IMR-90 (cell line): ENCODE results near the gene PSRC1. TPM values are rescaled to one million over a fixed set of nuclear protein-coding genes. Genes with fewer than 3 reads are reported as not detected.

ENCODE experiments used
- ATAC-seq: fragments of 200-7000 bp; cut with Tn5 transposase; 2 replicates; pipeline ENCODE4 v1.9.1; 2020; ENCODE audit warnings: low read depth, mild to moderate bottlenecking, moderate library complexity
- BruUV-seq: library from RNA; stranded (reverse); fragments of 400-500 nt; replicated peaks from 2 replicates; lab custom pipeline; 2021; lab: Mats Ljungman, UMichigan
- CTCF ChIA-PET: fragments of 300-600 bp; formaldehyde crosslinking; extraction: SDS; loops from one replicate; lab custom pipeline; 2021; ENCODE audit warnings: antibody characterized with exemption; lab: Yijun Ruan, JAX
- POLR2A ChIA-PET: fragments of 300-600 bp; sonication (Branson Sonifier 250); formaldehyde crosslinking; loops from one replicate; lab custom pipeline; 2022; ENCODE audit warnings: antibody characterized with exemption; ENCODE audit not compliant: unreplicated experiment; lab: Charles Lee
- DNase-seq: peaks from one replicate; pipeline ENCODE4 v3.0.0; 2013
- H2AFZ ChIP-seq: replicated peaks from 2 replicates; pipeline ENCODE3; 2013; ENCODE audit warnings: low read length, mild to moderate bottlenecking; ENCODE audit not compliant: poor library complexity
- H2AK5ac ChIP-seq: 2 replicates; pipeline ENCODE4 v1.6.1; 2013; ENCODE audit warnings: low read depth, low read length, inconsistent platforms
- H2AK9ac ChIP-seq: replicated peaks from 2 replicates; pipeline ENCODE3; 2013; ENCODE audit warnings: mild to moderate bottlenecking, low read depth, low read length, moderate library complexity; ENCODE audit not compliant: poor library complexity
- H2BK120ac ChIP-seq: 2 replicates; pipeline ENCODE4 v1.6.1; 2013; ENCODE audit warnings: low read depth, low read length, inconsistent platforms
- H2BK15ac ChIP-seq: 3 replicates; pipeline ENCODE4 v1.6.1; 2013; ENCODE audit warnings: low read depth, low read length, inconsistent platforms
- H2BK20ac ChIP-seq: 2 replicates; pipeline ENCODE4 v1.6.1; 2013; ENCODE audit warnings: low read depth, mild to moderate bottlenecking, inconsistent platforms, low read length, moderate library complexity
- H2BK5ac ChIP-seq: 2 replicates; pipeline ENCODE4 v1.6.1; 2013; ENCODE audit warnings: mild to moderate bottlenecking, low read depth, low read length, inconsistent platforms; ENCODE audit not compliant: poor library complexity, severe bottlenecking
- H3K14ac ChIP-seq: replicated peaks from 2 replicates; pipeline ENCODE4 v1.6.1; 2013; ENCODE audit warnings: low read depth, low read length, inconsistent platforms
- H3K18ac ChIP-seq: 2 replicates; pipeline ENCODE4 v1.6.1; 2013; ENCODE audit warnings: low read depth, low read length, control low read depth
- H3K23ac ChIP-seq: 2 replicates; pipeline ENCODE4 v1.6.1; 2013; ENCODE audit warnings: low read depth, low read length, inconsistent platforms
- H3K27ac ChIP-seq: 2 replicates; pipeline ENCODE4 v1.5.1; 2013; ENCODE audit warnings: mild to moderate bottlenecking, control low read depth, low read length; ENCODE audit not compliant: insufficient read depth
- H3K27me3 ChIP-seq: 2 replicates; pipeline ENCODE4 v1.6.1; 2013; ENCODE audit warnings: low read length; ENCODE audit not compliant: control insufficient read depth, insufficient read depth
- H3K36me3 ChIP-seq: 2 replicates; pipeline ENCODE4 v1.6.1; 2013; ENCODE audit warnings: low read length, mixed read lengths; ENCODE audit not compliant: control insufficient read depth, insufficient read depth
- H3K4ac ChIP-seq: 2 replicates; pipeline ENCODE4 v1.6.1; 2013; ENCODE audit warnings: low read depth, low read length, inconsistent platforms
- H3K4me1 ChIP-seq: 2 replicates; pipeline ENCODE4 v1.6.1; 2013; ENCODE audit warnings: low read length, mixed read lengths; ENCODE audit not compliant: control insufficient read depth, insufficient read depth
- H3K4me2 ChIP-seq: 2 replicates; pipeline ENCODE4 v1.6.1; 2013; ENCODE audit warnings: low read depth, mild to moderate bottlenecking, control low read depth, low read length, moderate library complexity
- H3K4me3 ChIP-seq: 2 replicates; pipeline ENCODE4 v1.5.1; 2013; ENCODE audit warnings: low read depth, mild to moderate bottlenecking, control low read depth, low read length, moderate library complexity; ENCODE audit not compliant: insufficient read depth
- H3K56ac ChIP-seq: 2 replicates; pipeline ENCODE4 v1.6.1; 2013; ENCODE audit warnings: low read length, inconsistent platforms; ENCODE audit not compliant: insufficient read depth; ENCODE audit errors: extremely low read depth
- H3K79me1 ChIP-seq, 2 experiments: 2 replicates each; pipeline ENCODE4 v1.6.1; 2013; ENCODE audit warnings: low read length in 2 of 2, inconsistent platforms in 1 of 2, low read depth in 1 of 2
- H3K9ac ChIP-seq: 2 replicates; pipeline ENCODE4 v1.6.1; 2013; ENCODE audit warnings: low read depth, low read length, control low read depth
- H3K9me1 ChIP-seq: 2 replicates; pipeline ENCODE4 v1.6.1; 2013; ENCODE audit warnings: low read length, inconsistent platforms; ENCODE audit not compliant: insufficient read depth
- H3K9me3 ChIP-seq: 2 replicates; pipeline ENCODE4 v1.6.1; 2013; ENCODE audit warnings: low read length; ENCODE audit not compliant: control insufficient read depth, insufficient read depth
- H4K20me1 ChIP-seq: 2 replicates; pipeline ENCODE4 v1.6.1; 2013; ENCODE audit warnings: low read length, inconsistent platforms; ENCODE audit not compliant: insufficient read depth
- H4K5ac ChIP-seq: 2 replicates; pipeline ENCODE4 v1.6.1; 2013; ENCODE audit warnings: mild to moderate bottlenecking, low read depth, low read length, control low read depth
- H4K8ac ChIP-seq, 2 experiments: 2 replicates each; pipeline ENCODE4 v1.6.1; 2013; ENCODE audit warnings: low read depth in 2 of 2, low read length in 2 of 2, control low read depth in 1 of 2, inconsistent platforms in 1 of 2
- H4K91ac ChIP-seq: 2 replicates; pipeline ENCODE4 v1.6.1; 2013; ENCODE audit warnings: low read depth, low read length, inconsistent platforms; ENCODE audit not compliant: insufficient read depth
- BHLHE40 ChIP-seq: fragments of 150-350 bp; IDR thresholded peaks from 2 replicates; pipeline ENCODE4 v1.6.1; 2016; ENCODE audit warnings: mild to moderate bottlenecking, low read depth, low read length
- CEBPB ChIP-seq: IDR thresholded peaks from 2 replicates; pipeline ENCODE4 v1.6.1; 2012; ENCODE audit warnings: low read depth, low read length, improper control_type of control experiment
- CHD1 ChIP-seq: IDR thresholded peaks from 2 replicates; pipeline ENCODE4 v1.6.1; 2012; ENCODE audit warnings: low read depth, low read length, improper control_type of control experiment
- FOS ChIP-seq: fragments of 150-350 bp; IDR thresholded peaks from 2 replicates; pipeline ENCODE4 v1.6.1; 2016; ENCODE audit warnings: low read depth, low read length
- MAFK ChIP-seq: IDR thresholded peaks from 2 replicates; pipeline ENCODE4 v1.6.1; 2012; ENCODE audit warnings: low read depth, low read length, improper control_type of control experiment
- MAZ ChIP-seq: IDR thresholded peaks from 2 replicates; pipeline ENCODE4 v1.6.1; 2012; ENCODE audit warnings: low read depth, mild to moderate bottlenecking, low read length, improper control_type of control experiment, moderate library complexity, borderline replicate concordance
- MXI1 ChIP-seq: IDR thresholded peaks from 2 replicates; pipeline ENCODE4 v1.6.1; 2012; ENCODE audit warnings: low read depth, mild to moderate bottlenecking, low read length, moderate library complexity, borderline replicate concordance
- NFE2L2 ChIP-seq: fragments of 150-350 bp; IDR thresholded peaks from 2 replicates; pipeline ENCODE4 v1.6.1; 2016; ENCODE audit warnings: low read depth, mild to moderate bottlenecking, low read length
- POLR2A ChIP-seq: IDR thresholded peaks from 2 replicates; pipeline ENCODE4 v1.6.1; 2012; ENCODE audit warnings: mild to moderate bottlenecking, low read depth, low read length
- RAD21 ChIP-seq: IDR thresholded peaks from 2 replicates; pipeline ENCODE4 v1.6.1; 2012; ENCODE audit warnings: low read length, improper control_type of control experiment
- RCOR1 ChIP-seq: IDR thresholded peaks from 2 replicates; pipeline ENCODE4 v1.6.1; 2012; ENCODE audit warnings: mild to moderate bottlenecking, low read length, improper control_type of control experiment; ENCODE audit not compliant: insufficient replicate concordance
- RFX5 ChIP-seq: IDR thresholded peaks from 2 replicates; pipeline ENCODE4 v1.8.0; 2012; ENCODE audit warnings: low read depth, mild to moderate bottlenecking, low read length, moderate library complexity
- SMC3 ChIP-seq: fragments of 150-350 bp; IDR thresholded peaks from 2 replicates; pipeline ENCODE4 v1.6.1; 2016; ENCODE audit warnings: low read depth, mild to moderate bottlenecking, antibody characterized with exemption, low read length, moderate library complexity
- WGBS, 2 experiments: methylation state at CpG; one replicate each; pipeline versions ENCODE4 v1.1.5 to v1.1.7; 2013; ENCODE audit warnings: missing lambda C conversion rate in 2 of 2; ENCODE audit not compliant: insufficient read length in 1 of 2; ENCODE audit errors: extremely low coverage in 2 of 2; 5-methylcytosine and 5-hydroxymethylcytosine counted together
- dilution Hi-C: fragments of 300-500 bp; cut with HindIII; formaldehyde crosslinking; loops from one replicate; pipeline ENCODE4 v1.14.3; 2018; ENCODE audit warnings: low sequenced_read_pairs; ENCODE audit not compliant: unreplicated experiment
- in situ Hi-C: fragments of 300-500 bp; cut with MboI; formaldehyde crosslinking; loops from 3 replicates; pipeline ENCODE4 v1.14.3; 2019; ENCODE audit warnings: low sequenced_read_pairs, inconsistent platforms, mixed read lengths
- intact Hi-C: fragments of 100-400 bp; cut with micrococcal nuclease; formaldehyde crosslinking; loops from 2 replicates; pipeline ENCODE4 v1.10.0; 2022
- polyA plus RNA-seq, 3 experiments: library from polyadenylated mRNA; depleted of rRNA; stranded (reverse); fragments of >200 nt; gene quantifications; 2 replicates each; pipeline ENCODE4 v1.2.3, GENCODE V29; 2012; ENCODE audit warnings: low replicate concordance in 1 of 3
- total RNA-seq: library from RNA; depleted of rRNA; stranded (reverse); fragments of >200 nt; gene quantifications from 2 replicates; pipeline ENCODE4 v1.2.3, GENCODE V29; 2012
- TF ChIP-seq, protein P1 (sequence below): fragments of 150-350 bp; IDR thresholded peaks from 2 replicates; pipeline ENCODE4 v1.6.1; 2017; ENCODE audit warnings: mild to moderate bottlenecking, antibody characterized with exemption, low read length, low read depth
- TF ChIP-seq, protein P2 (sequence below): fragments of 150-350 bp; IDR thresholded peaks from 2 replicates; pipeline ENCODE4 v1.6.1; 2016; ENCODE audit warnings: low read depth, mild to moderate bottlenecking, low read length, moderate library complexity, borderline replicate concordance

Gene PSRC1
- total and polyA plus RNA-seq, 2 of the 4 experiments (the other 2 are of a cell fraction), result 34.6 to 40.3 TPM

- BruUV-seq, result no TSS peak
- H2BK15ac ChIP-seq, result peak overlapping the region; percentile 93; the same call in 2 of the 3 replicates
- peak overlapping the region; percentile 93 for H3K27ac ChIP-seq
- dilution Hi-C loops (no loop called here), in situ Hi-C loops (no loop called here), intact Hi-C loops (loop anchor here (1.0 to 10.0 kb wide), 4 partner anchors 15 to 341 kb away; no protein-coding TSS in a partner anchor)
- peak overlapping the region; percentile 91 for H4K5ac ChIP-seq
- peak overlapping the region; percentile 85 for H2BK5ac ChIP-seq
- ATAC-seq (no peak), DNase-seq (no peak)
- H4K8ac ChIP-seq, result peak overlapping the region; percentile 97 to 100
- peaks cover 15 to 39% of the 10 kb centered on the region in 2 experiments for H3K79me1 ChIP-seq
- H2AFZ ChIP-seq, result peak overlapping the region; percentile 95
- peak overlapping the region; percentile 88 for H3K4me2 ChIP-seq
- 0 out of 2 replicates have a peak, but pooled peaks cover 4% of the 10 kb centered on the region for H3K9me1 ChIP-seq
- peak overlapping the region; percentile 76 for H4K91ac ChIP-seq
- peak overlapping the region; percentile 89 for H3K9ac ChIP-seq
- peak overlapping the region; percentile 92 for H3K56ac ChIP-seq
- POLR2A ChIA-PET, result interaction anchor here (0.8 kb wide), 1 partner anchor 109 kb away, joined by 4 read pairs; no protein-coding TSS in a partner anchor
- peak overlapping the region; percentile 63 for H3K4me3 ChIP-seq
- peak overlapping the region; percentile 71 for H2BK120ac ChIP-seq
- peak overlapping the region; percentile 91 for H2AK9ac ChIP-seq
- H3K27me3 ChIP-seq, result no peaks in the 10 kb centered on the region
- H3K4me1 ChIP-seq, result peaks cover 5% of the 10 kb centered on the region
- H4K20me1 ChIP-seq, result no peaks in the 10 kb centered on the region
- H3K18ac ChIP-seq, result peak overlapping the region; percentile 67
- WGBS, 2 experiments, result 93% methylated on average over 3 of the region's 17 CpGs; no CpG with 5 or more reads in 1 of the 2 experiments
- H3K36me3 ChIP-seq, result peaks cover 6% of the 10 kb centered on the region
- peak overlapping the region; percentile 78 for H2AK5ac ChIP-seq
- CTCF ChIA-PET, result interaction anchor here (1.2 kb wide), 1 partner anchor 110 kb away, joined by 4 read pairs; no protein-coding TSS in a partner anchor
- H3K9me3 ChIP-seq, result no peaks in the 10 kb centered on the region
- H3K14ac ChIP-seq, result peak overlapping the region; percentile 79
- peak overlapping the region; percentile 85 for H3K4ac ChIP-seq
- peak overlapping the region; percentile 78 for H3K23ac ChIP-seq
- H2BK20ac ChIP-seq, result peak overlapping the region; percentile 5
- TF ChIP-seq CHD1, result no peak
- no peak for TF ChIP-seq CEBPB
- no peak for TF ChIP-seq RCOR1
- TF ChIP-seq NFE2L2, result no peak
- no peak for TF ChIP-seq POLR2A
- no peak for TF ChIP-seq BHLHE40
- no peak for TF ChIP-seq RAD21
- TF ChIP-seq, protein P1, sequence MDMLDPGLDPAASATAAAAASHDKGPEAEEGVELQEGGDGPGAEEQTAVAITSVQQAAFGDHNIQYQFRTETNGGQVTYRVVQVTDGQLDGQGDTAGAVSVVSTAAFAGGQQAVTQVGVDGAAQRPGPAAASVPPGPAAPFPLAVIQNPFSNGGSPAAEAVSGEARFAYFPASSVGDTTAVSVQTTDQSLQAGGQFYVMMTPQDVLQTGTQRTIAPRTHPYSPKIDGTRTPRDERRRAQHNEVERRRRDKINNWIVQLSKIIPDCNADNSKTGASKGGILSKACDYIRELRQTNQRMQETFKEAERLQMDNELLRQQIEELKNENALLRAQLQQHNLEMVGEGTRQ, result no peak
- TF ChIP-seq MAFK, result no peak
- no peak for TF ChIP-seq RFX5
- TF ChIP-seq FOS, result no peak
- TF ChIP-seq SMC3, result no peak
- TF ChIP-seq, protein P2, sequence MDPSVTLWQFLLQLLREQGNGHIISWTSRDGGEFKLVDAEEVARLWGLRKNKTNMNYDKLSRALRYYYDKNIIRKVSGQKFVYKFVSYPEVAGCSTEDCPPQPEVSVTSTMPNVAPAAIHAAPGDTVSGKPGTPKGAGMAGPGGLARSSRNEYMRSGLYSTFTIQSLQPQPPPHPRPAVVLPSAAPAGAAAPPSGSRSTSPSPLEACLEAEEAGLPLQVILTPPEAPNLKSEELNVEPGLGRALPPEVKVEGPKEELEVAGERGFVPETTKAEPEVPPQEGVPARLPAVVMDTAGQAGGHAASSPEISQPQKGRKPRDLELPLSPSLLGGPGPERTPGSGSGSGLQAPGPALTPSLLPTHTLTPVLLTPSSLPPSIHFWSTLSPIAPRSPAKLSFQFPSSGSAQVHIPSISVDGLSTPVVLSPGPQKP, result no peak
- no peak for TF ChIP-seq MXI1
- no peak for TF ChIP-seq MAZ
These were observed 1.0 kb upstream of the PSRC1 start for GRCh38 chr1:109283748-109284600.
